MM.1S (cell line): ENCODE measurements around the gene PPP6R1.

Experiments
- CTCF ChIP-seq: fragments of 300-600 bp; sonication (generic); IDR thresholded peaks from 2 replicates; pipeline ENCODE4 v1.5.1; 2016; ENCODE audit warnings: antibody characterized with exemption, low read length, mixed read lengths
- EZH2 ChIP-seq: fragments of 300-600 bp; sonication (generic); optimal IDR thresholded peaks from 2 replicates; pipeline ENCODE3; 2017; ENCODE audit warnings: low read depth, mild to moderate bottlenecking, antibody characterized with exemption, low read length, mixed read lengths
- EZH2phosphoT487 ChIP-seq: fragments of 300-600 bp; sonication (generic); IDR thresholded peaks from 2 replicates; pipeline ENCODE4 v1.6.1; 2018; ENCODE audit warnings: antibody characterized with exemption, low read length

GRCh38 chr19:55279770-55280643 lies 21.2 kb upstream of the PPP6R1 start, which contains the start of gene HSPBP1:
- TF ChIP-seq CTCF (no peak), EZH2 (no peak), EZH2phosphoT487 (no peak)
